ENCODE measurements around the gene FXR1.
"Not testable (repeated sequence)": the region's sequence is repeated elsewhere in the genome, so short reads cannot be mapped to it uniquely, and the experiment has no call there.

The FXR1 gene

DNA sequence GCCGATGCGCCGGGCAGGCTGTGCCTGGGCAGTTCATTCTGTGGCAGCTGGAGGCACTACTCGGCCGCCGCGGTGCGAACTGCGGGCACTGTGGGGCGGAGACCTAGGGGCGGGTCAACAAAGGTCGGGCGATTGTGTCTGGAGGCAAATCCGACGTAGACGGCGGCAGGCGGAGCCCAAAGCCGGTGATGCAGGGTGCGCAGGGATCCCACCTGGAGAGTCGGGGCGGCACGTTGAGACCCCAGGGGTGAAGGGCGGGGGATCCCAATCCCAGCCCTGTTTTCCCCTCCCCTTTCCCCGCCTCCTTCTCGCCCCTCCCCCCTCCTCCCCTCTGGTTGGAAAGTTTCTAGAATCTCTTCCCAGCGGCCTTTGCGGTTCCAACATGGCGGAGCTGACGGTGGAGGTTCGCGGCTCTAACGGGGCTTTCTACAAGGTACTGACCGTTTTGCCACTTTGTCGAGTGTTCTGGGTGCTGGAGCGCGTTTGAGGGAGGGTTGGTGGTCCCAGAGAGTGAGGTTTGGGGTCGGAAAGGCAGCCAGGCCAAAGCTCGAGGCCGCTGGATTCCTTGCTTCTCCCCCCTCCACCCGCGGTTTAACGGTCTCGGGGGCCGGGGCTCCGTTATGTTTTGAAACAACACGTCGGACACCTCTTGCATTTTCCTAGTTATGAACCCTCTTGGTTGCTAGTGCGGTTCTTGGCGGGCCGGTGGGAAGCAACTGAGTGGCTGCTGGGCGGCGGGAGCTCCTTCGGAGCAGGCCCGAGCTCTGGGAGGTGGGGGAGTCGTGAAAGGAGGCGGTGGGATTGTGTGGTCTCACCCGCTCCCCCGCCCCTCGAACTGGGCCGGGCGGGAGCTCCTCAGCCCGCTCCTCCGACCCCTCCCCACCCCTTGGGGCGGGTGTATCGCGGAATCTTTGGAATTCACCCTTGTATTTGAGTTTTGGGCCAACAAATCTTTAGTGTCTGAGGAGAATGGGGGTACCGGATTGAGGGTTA lies at the start of gene FXR1:
Gene FXR1, plus strand, starts transcription at position 367 of the 993 bp plus-strand sequence. Its CDS starts 16 bp downstream, at position 383.
- peak; percentile 86 to 89 for DNase-seq

DNA sequence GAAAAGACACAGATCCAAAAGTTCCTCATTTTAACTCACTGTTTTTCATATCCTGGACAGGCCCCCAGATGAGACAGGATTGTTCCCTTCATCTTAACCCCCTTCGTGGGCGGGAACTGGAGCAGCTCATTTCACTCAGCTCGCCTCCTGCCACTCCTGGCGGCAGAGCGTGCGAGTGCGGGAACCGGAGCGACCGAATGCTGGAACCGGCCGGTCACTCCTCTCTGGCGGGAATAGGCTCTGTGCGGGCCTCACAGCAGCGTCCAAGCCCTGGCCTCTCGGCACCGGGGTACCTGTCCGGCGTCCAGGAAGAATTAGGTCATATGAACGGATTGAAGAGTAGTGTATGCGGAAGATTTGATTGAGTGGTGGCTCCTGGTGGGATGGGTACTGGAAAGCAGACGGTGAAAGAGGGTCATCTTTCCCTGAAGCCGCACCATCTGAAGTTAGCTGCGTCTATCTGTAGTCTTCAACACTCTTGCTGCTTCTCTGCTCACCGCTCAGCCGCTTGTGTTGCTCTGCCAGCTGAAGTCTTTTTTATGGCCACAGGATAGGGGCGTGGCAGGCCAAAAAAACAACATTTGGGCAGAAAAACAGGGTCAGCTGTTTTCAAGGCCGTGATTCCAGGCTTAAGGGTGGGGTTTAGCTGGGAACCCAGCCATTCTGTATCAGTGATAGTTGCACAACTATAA lies 42.3 kb upstream of the FXR1 start:
- DNase-seq, result no peak

DNA sequence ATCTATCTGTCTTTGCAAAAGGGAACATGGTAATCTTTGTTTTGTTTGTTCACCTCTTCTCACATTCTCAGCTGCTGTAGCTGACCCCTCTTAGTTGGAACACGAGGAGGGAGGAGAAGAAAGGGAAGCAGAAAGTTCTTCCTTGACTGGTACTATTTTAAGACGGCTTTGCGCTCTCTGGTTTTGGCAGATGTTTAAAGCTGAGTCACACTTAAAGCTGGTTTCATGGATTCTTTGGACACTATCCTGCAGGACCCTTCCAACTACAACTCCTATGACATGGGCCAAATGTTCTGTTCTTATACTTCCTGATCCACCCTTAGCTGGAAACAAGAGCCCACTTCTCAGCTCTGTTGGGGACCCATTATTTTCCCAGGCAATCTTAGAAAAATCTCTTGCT lies 40.6 kb upstream of the FXR1 start:
- peak in 1 of 2 experiments; percentile 14 for DNase-seq

DNA sequence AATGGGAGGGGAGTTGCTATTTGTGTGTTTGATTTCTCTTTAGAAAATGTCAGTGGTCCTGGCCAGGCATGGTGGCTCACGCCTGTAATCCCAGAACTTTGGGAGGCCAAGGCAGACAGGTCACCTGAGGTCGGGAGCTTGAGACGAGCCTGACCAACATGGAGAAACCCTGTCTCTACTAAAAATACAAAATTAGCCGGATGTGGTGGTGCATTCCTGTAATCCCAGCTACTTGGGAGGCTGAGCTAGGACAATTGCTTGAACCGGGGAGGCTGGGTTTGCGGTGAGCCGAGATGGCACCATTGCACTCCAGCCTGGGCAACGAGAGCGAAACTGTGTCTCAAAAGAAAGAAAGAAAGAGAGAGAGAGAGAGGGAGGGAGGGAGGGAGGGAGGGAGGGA lies 40.0 kb upstream of the FXR1 start:
- not testable (repeated sequence) for DNase-seq

DNA sequence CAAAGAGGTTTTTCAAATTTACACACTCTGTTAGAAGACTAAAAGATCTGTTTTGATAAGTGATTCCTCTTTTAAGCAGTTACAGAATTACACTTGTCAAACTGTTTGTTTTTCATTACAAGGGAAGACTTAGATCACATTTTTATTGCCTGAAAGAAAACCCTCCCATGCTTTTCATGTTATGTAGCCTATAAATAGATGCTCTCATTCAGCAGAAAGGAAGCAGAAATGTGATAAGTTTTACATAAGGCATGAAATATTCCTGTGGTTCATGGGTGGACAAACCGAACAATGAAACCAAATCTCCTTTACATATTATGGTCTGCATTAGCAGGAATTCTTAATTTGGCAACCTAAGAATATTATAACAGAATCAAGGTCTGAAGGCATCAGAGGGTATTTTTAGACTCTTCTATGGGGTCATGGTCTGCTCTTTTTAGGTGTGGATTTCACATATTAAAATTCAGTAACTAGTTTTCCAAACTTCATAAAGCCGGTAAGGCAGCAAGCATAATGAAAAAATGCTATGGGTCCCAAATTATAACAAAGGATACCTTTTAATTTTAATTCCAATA lies 37.3 kb upstream of the FXR1 start:
- no peak for DNase-seq

DNA sequence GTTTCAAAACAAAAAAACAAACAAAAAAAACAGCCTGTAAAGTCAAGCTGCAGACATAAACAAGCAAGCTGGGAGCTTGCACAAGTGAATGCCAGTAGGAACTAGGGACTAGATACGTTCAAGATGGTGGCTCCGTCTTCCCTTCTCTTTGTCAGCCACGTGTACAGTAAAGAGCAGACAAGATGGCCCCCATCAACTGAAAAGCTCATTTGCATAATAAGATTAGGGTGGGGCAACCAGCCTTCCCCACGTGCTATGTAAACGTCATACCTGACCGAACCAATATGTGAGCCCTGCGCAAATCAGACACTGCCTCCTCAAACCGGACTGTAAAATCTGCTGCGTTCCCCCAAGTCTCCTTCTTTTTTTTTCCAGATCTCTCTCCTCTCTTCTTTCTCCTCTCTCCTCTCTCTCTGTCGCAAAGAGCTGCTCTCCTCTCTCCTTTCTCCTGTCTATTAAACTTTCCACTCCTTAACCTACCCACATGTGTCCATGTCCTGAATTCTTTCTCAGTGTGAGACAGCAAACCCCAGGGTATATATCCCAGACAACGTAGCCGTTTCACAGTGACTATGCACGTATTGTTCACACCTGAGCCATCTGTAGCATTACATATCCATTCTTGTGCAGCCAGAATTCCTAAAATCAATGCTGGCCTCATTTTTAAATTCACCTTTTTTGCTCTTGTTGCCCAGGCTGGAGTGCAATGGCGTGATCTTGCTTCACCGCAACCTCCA lies 31.2 kb upstream of the FXR1 start:
- no peak for DNase-seq

DNA sequence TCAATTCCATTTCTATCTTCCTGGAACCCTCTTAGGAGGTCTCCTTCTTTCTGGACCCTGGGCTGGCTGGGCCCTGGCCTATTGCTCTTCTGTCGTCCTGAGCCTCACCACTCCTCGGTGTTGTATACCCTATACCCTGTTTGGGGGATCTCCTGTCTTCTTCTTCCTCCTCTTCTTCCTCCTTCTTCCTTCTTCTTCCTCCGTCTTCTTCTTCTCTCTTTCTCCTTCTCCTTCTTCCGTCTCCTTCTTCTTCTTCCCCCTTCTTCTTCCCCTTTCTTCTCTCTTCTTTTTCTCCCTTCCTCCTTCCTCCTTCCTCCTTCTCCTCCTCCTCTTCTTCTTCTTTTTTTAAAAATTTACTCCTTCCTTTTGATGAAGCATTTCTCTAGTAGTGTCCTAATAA lies 30.4 kb upstream of the FXR1 start:
- DNase-seq, result no peak

DNA sequence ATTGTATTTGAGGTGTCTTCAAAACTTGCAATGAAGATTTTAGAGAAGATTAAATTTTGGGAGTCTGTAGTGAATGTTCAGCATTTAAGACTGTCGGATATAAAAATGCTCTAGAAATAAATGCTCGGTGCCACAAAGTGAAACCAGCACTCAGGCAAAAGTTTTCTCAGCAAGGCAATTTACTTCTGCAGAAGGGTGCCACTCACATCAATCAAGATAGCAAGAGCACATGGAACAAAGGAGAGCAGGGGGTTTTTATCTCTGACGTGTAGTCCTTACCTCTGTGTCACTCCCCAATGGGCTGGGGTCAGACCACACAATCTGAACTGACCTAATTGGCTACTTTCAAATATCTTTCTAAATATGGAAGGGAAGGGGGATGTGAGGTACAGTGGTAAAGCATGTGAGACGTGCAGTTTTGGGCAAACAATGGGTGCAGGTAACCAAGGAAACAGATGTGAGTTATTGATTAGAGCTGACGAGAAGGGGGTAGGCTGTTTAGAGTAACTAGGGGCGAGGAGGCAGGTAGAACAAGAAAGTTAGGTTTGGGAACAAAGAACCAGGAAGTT lies 23.4 kb upstream of the FXR1 start:
- no peak for DNase-seq

DNA sequence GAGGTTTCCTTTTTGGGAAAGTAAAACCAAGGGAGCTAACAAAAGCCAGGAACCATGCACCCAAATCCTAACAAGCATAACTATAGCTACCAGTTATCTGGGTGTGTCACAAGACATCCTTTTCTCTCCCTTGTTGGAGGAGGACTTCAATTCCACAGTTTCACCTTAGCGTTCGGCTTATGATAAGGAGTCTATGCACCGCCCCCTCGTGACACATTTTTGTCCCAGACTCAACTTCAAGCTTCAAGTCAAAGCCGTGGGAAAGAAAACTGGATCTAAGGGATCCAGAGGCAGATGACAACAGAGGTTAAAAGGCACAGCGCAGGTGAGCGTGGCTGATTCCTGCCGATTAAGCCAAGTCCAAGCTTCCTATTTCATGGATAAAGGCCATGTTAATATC lies 13.9 kb upstream of the FXR1 start:
- no peak for DNase-seq

DNA sequence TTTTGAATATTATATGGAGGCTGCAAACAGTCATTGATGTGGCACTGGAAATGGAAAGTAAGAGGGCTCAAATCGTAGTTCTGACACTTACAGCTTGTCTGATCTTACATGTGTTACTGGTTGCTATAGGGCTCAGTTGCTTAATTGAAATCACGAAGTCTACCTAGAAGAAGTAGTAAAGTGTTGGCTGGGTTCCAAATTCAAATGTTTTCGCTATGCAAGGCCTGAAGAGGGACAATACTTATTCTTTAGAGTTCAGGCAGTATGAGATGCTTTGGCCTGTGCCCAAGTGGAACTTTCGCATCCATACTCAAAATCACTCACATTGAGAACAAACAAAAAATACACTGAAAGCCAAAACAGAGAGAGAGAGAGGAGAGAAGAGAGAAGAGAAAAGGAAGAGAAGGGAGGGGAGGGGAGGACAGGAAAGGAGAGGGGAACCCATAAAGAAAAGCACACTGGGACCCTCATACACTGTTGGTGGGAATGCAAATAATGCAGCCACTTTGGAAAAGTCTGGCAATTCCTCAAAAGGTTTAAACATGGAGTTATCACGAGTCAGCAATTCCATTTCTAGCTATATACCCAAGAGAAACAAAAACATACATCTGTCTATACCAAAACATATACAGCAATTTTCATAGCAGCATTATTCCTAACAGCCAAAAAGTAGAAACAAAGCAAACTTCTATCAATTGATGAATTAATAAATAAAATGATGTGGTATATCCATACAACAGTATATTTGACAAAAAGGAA lies 2.9 kb upstream of the FXR1 start:
- no peak for DNase-seq

DNA sequence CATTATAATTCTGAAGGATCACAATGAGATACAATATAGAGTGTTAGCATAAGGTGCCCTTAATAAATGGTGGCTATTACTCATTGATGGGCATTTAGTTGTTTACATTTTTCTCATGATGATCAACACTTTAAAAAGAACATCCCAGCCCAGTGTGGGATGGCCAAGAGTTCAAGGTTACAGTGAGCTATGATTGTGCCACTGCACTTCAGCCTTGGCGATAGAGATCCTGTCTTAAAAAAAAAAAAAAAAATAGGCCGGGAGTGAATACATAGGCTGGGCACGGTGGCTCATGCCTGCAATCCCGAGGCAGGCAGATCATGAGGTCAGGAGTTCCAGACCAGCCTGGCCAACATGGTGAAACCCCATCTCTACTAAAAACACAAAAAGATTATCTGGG lies 1.6 kb upstream of the FXR1 start:
- DNase-seq, result no peak

DNA sequence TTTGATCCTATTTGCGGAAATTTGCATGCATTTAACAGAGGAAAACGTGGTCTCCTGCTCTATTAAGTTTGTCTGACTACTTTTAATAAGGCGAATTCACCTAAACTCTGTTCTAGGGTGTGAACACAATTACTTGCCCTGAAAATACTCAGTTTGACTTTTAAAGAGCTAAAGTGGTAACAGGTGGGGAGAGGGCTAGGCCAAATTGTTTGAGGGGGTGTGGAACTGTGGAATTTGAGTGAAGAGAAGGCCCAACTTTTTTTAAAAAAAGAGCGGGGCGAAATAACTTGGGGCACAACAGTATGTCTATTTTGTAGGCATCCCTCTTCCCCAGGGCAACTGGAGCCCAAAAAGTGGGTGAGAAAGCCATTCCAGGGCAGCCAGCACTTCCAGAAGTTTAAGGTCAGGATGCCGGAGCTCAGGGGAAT lies 580 bp upstream of the FXR1 start:
- DNase-seq, result no peak

DNA sequence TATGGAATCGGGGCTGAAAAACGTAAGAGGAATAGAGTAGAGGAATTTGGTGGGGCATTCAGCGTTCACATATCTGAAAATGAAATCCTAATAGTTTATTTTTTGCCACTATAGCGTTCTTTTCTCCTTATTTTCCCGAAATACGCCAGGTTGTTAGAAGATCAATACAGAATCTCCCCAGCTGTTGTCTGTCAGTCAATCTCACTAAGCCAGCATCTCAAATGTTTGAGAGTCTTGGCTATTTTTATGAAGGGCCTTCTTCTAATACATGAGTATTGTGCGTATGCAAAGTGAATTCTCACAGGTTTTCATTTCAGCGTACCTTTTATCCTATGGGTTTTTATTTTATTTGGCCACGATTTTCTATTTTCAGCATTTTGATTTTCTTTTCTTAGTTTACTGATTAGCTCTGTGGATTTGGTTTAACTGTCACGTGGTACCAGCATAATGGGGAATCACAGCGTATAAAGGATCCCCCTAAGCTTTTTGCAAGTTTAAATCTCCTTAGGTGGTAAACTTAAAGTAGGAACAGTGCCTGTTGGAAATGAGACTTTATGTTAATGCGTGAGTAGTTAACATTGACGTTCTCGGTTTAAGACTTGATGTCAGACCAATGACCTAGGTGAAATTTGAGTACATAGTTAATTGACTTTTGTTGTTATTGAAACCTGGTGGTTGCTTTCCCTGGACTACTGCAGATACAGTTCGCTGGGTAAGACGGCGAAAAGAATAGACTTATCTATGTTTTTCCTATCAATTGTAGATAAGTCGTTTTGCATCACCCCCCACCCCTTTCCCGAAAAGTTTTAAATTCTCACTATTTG lies 1.3 kb downstream of the FXR1 start:
- DNase-seq, result no peak

DNA sequence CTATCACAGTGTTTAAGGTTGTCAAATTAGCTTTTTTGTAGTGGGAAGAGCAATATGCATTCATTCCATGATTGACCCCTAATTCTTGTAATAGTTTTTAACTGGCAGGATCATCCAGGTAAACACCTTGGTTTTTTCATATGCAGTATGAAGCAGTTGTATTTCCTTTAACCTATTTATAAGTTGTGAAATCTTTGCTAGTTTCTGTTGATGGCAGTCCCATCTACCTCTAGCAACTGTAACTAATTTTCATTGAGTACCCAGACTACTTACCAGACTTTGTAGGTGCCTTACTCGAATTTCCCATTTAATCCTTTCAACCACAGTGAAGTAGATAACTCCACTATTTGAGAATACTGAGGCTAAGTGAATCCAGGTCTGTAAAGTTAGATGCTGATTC lies 6.1 kb downstream of the FXR1 start:
- DNase-seq, result no peak

DNA sequence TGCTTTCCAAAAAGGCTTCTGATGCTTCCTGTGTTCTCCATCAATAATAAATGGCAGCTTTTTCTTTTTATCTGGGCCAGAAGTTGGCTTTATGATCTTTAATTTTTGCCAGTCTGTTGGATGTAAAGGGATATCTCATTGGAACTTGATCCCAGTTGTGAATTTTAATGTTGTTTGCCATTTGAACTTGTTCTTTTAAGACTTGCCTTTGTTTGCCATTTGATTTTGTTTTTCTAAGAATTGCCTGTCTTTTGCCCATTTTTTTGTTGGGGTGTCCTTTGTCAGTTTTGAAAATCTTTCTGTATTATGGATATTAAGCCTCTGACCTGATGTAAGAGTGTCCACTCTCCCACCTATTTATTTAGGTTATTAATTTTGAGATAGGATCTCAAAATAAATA lies 9.8 kb downstream of the FXR1 start:
- no peak for DNase-seq

DNA sequence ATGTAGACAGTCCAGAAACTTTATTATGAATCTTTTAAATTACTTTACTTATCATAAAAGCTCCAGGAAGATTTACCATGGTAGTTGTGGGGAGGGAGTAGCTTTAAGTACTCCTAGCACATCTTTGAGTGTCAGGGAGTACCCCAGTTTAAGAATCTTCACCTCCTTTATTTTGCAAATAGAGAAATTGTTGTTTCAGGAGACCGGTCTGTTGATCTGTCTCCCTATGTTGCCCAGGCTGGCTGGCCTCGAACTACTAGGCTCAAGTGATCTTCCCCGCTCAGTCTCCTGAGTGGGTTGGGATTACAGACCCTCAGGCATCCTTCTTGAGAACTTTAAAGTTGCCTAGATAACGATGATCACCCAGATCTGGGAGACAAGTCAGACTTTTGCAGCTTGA lies 11.1 kb downstream of the FXR1 start:
- no peak for DNase-seq

DNA sequence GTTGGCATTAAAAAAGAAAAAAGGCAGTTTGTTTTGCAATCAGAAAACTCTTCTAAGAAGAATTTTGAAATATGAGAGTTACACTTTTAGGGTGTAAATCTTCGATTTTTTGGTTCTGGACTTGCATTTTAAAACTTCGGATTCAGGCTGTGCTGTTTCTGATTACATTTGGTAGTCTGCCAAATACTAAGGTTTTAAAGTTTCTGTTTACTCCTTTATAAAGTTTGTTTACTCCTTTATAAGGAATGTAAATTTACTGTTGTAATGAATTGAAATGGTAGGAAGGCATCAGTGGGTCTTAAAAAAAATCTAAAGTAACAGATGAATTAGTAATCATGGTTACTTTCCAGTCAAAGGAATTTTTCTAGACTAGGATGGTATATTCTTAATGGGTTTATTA lies 14.1 kb downstream of the FXR1 start:
- DNase-seq, result no peak

DNA sequence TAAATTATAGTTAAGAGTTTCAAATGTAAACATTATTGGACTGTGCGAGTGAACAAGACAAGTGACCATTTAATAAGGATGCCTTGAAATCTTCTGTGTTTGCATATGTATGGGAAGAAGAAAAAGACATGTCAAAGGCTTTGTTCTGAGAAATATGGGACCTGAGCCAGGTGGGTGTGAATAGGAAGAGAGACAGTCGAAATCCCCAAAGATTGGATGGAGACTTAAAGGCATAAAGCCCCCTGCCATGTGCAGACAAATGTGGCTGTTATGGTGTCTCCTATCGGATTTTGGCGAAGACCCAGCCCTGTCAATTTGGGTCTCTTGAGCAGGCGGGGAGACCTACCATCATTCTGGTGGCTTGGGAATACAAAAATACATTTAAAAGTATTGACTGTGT lies 16.9 kb downstream of the FXR1 start:
- DNase-seq, result no peak

DNA sequence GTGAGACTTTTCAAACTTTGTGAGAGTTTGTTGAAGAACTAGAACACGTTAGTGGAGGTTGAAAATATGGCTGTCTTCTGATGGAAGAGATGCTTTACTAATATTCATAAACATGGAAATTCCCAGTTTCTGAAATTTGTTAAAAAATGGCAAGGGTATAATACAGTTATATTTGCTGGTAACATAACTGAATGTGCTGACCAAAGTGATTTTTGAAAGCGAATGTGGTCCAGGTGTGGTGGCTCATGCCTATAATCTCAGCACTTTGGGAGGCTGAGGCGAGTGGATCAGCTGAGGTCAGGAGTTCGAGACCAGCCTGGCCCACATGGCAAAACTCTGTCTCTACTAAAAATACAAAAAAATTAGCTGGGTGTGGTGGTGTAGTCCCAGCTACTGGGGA lies 18.1 kb downstream of the FXR1 start:
- DNase-seq, result no peak

DNA sequence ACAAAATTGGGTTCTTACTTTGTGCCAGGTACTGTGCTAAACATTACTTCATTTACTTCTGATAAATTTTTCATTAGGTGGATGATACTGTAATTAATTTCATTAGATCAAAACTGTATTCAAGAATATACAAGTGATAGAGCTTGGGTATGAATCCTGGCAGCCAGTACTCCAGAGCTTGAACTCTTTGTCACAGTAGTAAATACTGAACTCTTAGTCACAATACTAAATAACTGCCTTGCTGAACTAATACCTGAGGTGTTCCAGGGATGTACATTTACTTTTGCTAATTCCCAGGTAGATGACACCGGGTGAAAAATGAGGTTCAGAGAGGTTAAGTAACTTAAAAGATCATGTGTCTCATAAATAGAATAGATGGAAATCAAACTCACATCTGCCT lies 20.3 kb downstream of the FXR1 start:
- no peak for DNase-seq

DNA sequence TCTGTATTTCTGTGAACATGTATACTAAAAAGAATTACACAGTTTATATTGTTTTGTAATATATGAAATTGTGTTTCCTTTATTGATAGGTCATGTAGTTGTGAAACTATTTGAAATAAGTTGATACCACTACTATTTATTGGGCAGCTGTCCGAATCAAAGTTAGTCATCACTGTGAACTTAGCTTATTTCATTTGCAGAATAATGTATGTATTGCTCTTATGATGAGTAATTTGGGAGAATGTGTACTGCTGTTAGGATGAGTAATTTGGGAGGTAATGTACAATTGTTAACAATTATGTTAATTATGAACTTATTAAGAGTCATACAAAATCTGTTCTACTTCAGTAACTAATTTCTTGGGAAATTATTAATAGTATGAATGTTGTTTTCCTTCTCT lies 22.2 kb downstream of the FXR1 start:
- DNase-seq, result no peak
